AG09309 (cell line): Measurements from ENCODE around the gene TMEM117.

Experiments
- DNase-seq: peaks from one replicate; pipeline ENCODE4 v3.0.0-alpha.2; 2010; ENCODE audit warnings: low read depth
- H3K4me3 ChIP-seq: 2 replicates; pipeline ENCODE4 v1.5.1; 2011; ENCODE audit warnings: mild to moderate bottlenecking, low read depth, low read length, moderate library complexity; ENCODE audit not compliant: control insufficient read depth
- CTCF ChIP-seq: IDR thresholded peaks from 2 replicates; pipeline ENCODE4 v1.5.1; 2011; ENCODE audit warnings: mild to moderate bottlenecking, low read depth, low read length, inconsistent platforms; ENCODE audit not compliant: insufficient read depth, control insufficient read depth; ENCODE audit errors: missing control alignments

Gene TMEM117

GRCh38 chr12:43835656-43836474 lies at the start of gene TMEM117:
TSS of gene TMEM117 (plus strand) at chr12:43836081.
- no peak for DNase-seq
- peak within 1 kb of the TSS; percentile 70 for H3K4me3 ChIP-seq
- TF ChIP-seq CTCF, result no peak

GRCh38 chr12:43786899-43787693 lies 48.8 kb upstream of the TMEM117 start:
- no peak for TF ChIP-seq CTCF
- no peak for DNase-seq
- no peak overlapping the region for H3K4me3 ChIP-seq

GRCh38 chr12:43789941-43790340 lies 45.9 kb upstream of the TMEM117 start:
- no peak for TF ChIP-seq CTCF
- DNase-seq, result no peak

GRCh38 chr12:43795716-43796280 lies 40.1 kb upstream of the TMEM117 start:
- no peak for TF ChIP-seq CTCF
- no peak overlapping the region for H3K4me3 ChIP-seq
- DNase-seq, result no peak

More at GRCh38 chr12:43789941-43790340, 45.9 kb upstream of the TMEM117 start:
- H3K4me3 ChIP-seq, result no peak overlapping the region

- H3K4me3 ChIP-seq, result no peak overlapping the region
- no peak for TF ChIP-seq CTCF
- DNase-seq, result no peak
These were observed 38.2 kb upstream of the TMEM117 start for GRCh38 chr12:43797561-43798217.
